ENCODE results near the gene WFIKKN2.

WFIKKN2 gene

GRCh38 chr17:50833510-50834428 lies 1.6 kb upstream of the WFIKKN2 start:
- no peak for DNase-seq

- no peak for DNase-seq
These were observed 721 bp upstream of the WFIKKN2 start for GRCh38 chr17:50834429-50835300.

- no peak for DNase-seq
These were observed 1.4 kb downstream of the WFIKKN2 start for GRCh38 chr17:50836826-50837225.

GRCh38 chr17:50837286-50837979 lies 2.0 kb downstream of the WFIKKN2 start:
- DNase-seq = no peak

DNA sequence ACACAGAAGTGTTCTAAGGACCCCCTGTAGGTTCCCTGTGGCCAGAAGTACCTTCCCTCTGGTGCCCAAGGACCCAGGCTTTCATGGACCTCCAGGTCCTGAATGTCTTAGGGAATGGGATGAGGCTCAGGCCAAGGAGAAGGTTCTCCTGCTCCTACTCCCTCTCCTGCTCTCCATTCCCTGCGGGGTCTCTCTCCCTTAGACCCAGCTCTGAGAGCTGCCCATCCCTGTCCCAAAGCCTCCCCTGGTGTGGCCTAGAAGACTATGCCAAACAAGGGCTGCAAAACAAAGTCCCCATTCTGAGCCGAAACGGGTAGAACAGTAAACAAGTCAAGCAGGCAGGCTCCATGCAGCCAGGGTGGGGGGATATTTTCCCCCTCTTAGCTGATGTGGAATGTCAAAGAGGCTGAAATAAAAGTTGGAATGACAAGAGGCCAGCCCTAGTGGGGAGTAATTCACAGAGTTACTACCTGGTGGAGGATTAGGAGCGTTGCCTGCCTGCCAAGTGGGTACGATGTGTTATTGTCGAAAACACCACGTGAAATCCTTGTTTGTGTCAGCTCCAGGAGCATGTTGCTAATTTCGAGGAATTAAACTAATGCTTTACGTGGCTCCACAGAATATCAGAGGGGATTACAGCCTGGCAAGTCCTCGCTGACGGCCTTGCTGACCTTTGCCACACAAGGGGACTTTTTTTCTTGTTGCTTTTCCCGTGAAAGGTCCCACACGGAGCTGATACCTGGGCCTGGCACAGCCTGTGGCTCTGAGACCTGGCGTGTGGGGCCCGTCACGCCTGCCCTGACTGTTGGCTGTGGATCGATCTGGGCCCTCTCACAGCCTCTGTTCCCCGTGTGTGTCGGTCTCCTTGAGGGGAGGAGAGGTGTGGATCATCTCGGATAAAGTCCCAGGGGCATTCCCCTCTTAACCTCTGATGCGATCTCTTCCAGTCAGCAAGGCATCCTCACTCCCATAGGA lies 2.9 kb downstream of the WFIKKN2 start:
- DNase-seq = peak in 16 of 51 donors; percentile 15 to 82 (median 44)

DNA sequence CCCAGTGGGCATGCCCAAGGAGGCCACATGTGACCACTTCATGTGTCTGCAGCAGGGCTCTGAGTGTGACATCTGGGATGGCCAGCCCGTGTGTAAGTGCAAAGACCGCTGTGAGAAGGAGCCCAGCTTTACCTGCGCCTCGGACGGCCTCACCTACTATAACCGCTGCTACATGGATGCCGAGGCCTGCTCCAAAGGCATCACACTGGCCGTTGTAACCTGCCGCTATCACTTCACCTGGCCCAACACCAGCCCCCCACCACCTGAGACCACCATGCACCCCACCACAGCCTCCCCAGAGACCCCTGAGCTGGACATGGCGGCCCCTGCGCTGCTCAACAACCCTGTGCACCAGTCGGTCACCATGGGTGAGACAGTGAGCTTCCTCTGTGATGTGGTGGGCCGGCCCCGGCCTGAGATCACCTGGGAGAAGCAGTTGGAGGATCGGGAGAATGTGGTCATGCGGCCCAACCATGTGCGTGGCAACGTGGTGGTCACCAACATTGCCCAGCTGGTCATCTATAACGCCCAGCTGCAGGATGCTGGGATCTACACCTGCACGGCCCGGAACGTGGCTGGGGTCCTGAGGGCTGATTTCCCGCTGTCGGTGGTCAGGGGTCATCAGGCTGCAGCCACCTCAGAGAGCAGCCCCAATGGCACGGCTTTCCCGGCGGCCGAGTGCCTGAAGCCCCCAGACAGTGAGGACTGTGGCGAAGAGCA lies 4.4 kb downstream of the WFIKKN2 start:
- no peak for DNase-seq

DNA sequence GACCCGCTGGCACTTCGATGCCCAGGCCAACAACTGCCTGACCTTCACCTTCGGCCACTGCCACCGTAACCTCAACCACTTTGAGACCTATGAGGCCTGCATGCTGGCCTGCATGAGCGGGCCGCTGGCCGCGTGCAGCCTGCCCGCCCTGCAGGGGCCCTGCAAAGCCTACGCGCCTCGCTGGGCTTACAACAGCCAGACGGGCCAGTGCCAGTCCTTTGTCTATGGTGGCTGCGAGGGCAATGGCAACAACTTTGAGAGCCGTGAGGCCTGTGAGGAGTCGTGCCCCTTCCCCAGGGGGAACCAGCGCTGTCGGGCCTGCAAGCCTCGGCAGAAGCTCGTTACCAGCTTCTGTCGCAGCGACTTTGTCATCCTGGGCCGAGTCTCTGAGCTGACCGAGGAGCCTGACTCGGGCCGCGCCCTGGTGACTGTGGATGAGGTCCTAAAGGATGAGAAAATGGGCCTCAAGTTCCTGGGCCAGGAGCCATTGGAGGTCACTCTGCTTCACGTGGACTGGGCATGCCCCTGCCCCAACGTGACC lies 5.0 kb downstream of the WFIKKN2 start:
- DNase-seq = no peak

DNA sequence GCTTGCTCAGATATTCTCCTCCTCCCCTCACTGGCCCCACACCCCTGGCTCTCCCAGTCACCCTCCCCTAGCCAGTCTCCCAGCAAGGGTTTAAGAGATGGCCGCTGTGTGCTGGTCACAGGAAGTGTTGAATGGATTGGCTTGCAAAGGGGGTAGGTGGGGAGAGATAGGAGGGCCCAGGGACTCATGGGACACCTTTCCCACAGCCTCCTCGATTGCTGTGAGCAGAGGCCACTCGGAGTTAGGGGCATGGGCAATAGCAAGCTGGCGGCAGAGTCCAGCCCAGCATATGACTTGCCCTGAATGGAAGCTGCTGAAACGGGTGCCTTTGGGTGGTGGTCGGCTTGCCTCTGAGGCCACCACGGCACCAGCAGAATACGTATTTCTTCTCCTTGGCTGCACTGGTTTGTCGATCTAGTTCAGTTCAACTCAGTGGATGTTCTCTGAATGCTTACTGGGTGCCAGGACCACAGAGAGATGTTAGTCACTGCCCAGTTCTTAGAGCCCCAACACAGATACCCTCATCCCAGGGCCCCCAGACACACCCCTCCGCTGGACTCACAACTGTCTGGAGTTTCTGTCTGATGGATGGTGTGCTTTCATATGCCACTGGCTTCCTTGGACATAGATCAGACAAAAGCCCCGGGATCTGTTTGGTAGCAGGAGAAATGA lies 6.0 kb downstream of the WFIKKN2 start:
- DNase-seq = no peak

GRCh38 chr17:50841949-50842354 lies 6.6 kb downstream of the WFIKKN2 start:
- peak in 45 of 51 donors; percentile 27 to 87 (median 61) for DNase-seq

- DNase-seq = no peak
These were observed 7.2 kb downstream of the WFIKKN2 start for GRCh38 chr17:50842506-50843149.

- no peak for DNase-seq
These were observed 7.9 kb downstream of the WFIKKN2 start for GRCh38 chr17:50843150-50843905.

GRCh38 chr17:50844117-50844700 lies 8.8 kb downstream of the WFIKKN2 start:
- DNase-seq = peak in 14 of 51 donors; percentile 14 to 66 (median 34)

GRCh38 chr17:50845240-50846147 lies 10.1 kb downstream of the WFIKKN2 start:
- DNase-seq = peak in 1 of 51 donors; percentile 35

- DNase-seq = no peak
These were observed 12.2 kb downstream of the WFIKKN2 start for GRCh38 chr17:50847566-50847965.

- DNase-seq = no peak
These were observed 12.7 kb downstream of the WFIKKN2 start for GRCh38 chr17:50848039-50848438.

DNA sequence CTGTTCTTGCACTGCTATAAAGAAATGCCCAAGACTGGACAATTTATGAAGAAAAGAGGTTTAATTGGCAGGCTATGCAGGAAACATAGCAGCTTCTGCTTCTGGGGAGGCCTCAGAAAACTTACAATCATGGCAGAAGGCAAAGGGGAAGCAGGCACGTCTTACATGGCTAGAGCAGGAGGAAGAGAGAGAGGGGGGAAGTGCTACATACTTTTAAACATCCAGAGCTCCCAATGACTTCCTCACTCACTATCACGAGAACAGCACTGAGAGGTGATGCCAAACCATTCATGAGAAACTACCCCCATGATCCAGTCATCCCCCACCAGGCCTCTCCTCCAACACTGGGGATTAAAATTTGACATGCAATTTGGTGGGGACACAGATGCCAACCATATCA lies 13.3 kb downstream of the WFIKKN2 start:
- no peak for DNase-seq
